ENCODE results near the gene HNRNPAB. TPM values are rescaled to one million over a fixed set of nuclear protein-coding genes. Genes with fewer than 3 reads are reported as not detected.

Gene HNRNPAB
- total and polyA plus RNA-seq, 9 of the 15 experiments (the other 6 are each of a cell fraction or from before 2014, with no cell fraction given), result 34.6 to 425 (median 236) TPM

- no peak for TF ChIP-seq ZNF512 (tag; IDR thresholded peaks at IDR 0.05)
- no peak; the same call in 1 of the 2 replicates for TF ChIP-seq ZC3H4 (CRISPR knock-in tag; IDR thresholded peaks at IDR 0.05; ENCODE audit: borderline replicate concordance)
- TF ChIP-seq NR2C1 (IDR thresholded peaks at IDR 0.05), result no peak
- TF ChIP-seq NR2C1 (tag; IDR thresholded peaks at IDR 0.05), result no peak
- no peak for TF ChIP-seq BRD9 (IDR thresholded peaks at IDR 0.05; ENCODE audit: low read depth, partially characterized antibody)
- no peak for TF ChIP-seq FOXJ2 (tag; IDR thresholded peaks at IDR 0.05)
- no peak for TF ChIP-seq ZNF140 (CRISPR knock-in tag; IDR thresholded peaks at IDR 0.05)
- TF ChIP-seq ELK1 (CRISPR knock-in tag; IDR thresholded peaks at IDR 0.05), result no peak
- TF ChIP-seq ZBED1 (IDR thresholded peaks at IDR 0.05), result peak; percentile 86; the same call in 1 of the 2 replicates
- TF ChIP-seq ZFP36 (IDR thresholded peaks at IDR 0.05; ENCODE audit: low read depth, low read length, partially characterized antibody), result peak; percentile 5
- TF ChIP-seq CBFA2T2 (conservative IDR thresholded peaks at IDR 0.05), result no peak
- no peak for TF ChIP-seq ARID2 (IDR thresholded peaks at IDR 0.05)
- no peak for TF ChIP-seq MEF2D (tag; conservative IDR thresholded peaks at IDR 0.05; ENCODE audit: low read depth)
- no peak for TF ChIP-seq BMI1 (IDR thresholded peaks at IDR 0.05; ENCODE audit: low read length)
- TF ChIP-seq TRIM25 (IDR thresholded peaks at IDR 0.05; ENCODE audit: borderline replicate concordance), result no peak
- peak; percentile 83 for TF ChIP-seq E2F8 (IDR thresholded peaks at IDR 0.05; ENCODE audit: low read depth, partially characterized antibody)
- TF ChIP-seq RBM15 (IDR thresholded peaks at IDR 0.05; ENCODE audit: insufficient read depth, low read length), result 0 out of 2 replicates have a peak, but pooled peaks have one; percentile 64
- TF ChIP-seq ZC3H8 (IDR thresholded peaks at IDR 0.05), result no peak
- TF ChIP-seq ZBTB8A (IDR thresholded peaks at IDR 0.05; ENCODE audit: partially characterized antibody), result no peak
- TF ChIP-seq CBX1 (IDR thresholded peaks at IDR 0.05; ENCODE audit: low read depth), result peak; percentile 95
Measured at GRCh38 chr5:178204182-178204934, at the start of gene HNRNPAB (continued).

Data from K562 (cell line).